Testis (tissue), 3 donors: ENCODE results near the gene PTCH1. TPM values are rescaled to one million over a fixed set of nuclear protein-coding genes. Genes with fewer than 3 reads are reported as not detected.

Experiments used
- DNase-seq: peaks from one replicate; pipeline ENCODE4 v3.0.0-alpha.2; 2019
- H3K27ac ChIP-seq, 2 donors: fragments of 200-600 bp; sonication (generic); one replicate each; pipeline ENCODE4 v1.5.1; 2019
- H3K27me3 ChIP-seq: fragments of 200-600 bp; sonication (generic); one replicate; pipeline ENCODE4 v1.5.1; 2019
- H3K36me3 ChIP-seq: fragments of 200-600 bp; sonication (generic); one replicate; pipeline ENCODE4 v1.5.1; 2017; ENCODE audit warnings: low read depth; ENCODE audit errors: missing control alignments
- H3K4me1 ChIP-seq: fragments of 200-600 bp; sonication (generic); one replicate; pipeline ENCODE4 v1.5.1; 2019
- H3K4me3 ChIP-seq, 2 donors: fragments of 200-600 bp; sonication (generic); one replicate each; pipeline ENCODE4 v1.5.1; 2017 to 2019
- H3K9me3 ChIP-seq: fragments of 200-600 bp; sonication (generic); one replicate; pipeline ENCODE4 v1.5.1; 2017
- CTCF ChIP-seq, 3 experiments: fragments of 450-650 bp in 2 of 3; fragments of 200-600 bp in 1 of 3; sonication (generic) in 1 of 3; IDR thresholded peaks; one replicate each; pipeline ENCODE4 v1.5.1; 2016 to 2019; ENCODE audit warnings: antibody characterized with exemption in 3 of 3, mild to moderate bottlenecking in 2 of 3, moderate library complexity in 1 of 3
- POLR2A ChIP-seq: fragments of 450-650 bp; IDR thresholded peaks from one replicate; pipeline ENCODE4 v1.6.1; 2017; ENCODE audit warnings: antibody characterized with exemption, mild to moderate bottlenecking, moderate library complexity
- WGBS, 2 donors: methylation state at CpG; one replicate each; pipeline ENCODE4 v1.1.5; 2018; 5-methylcytosine and 5-hydroxymethylcytosine counted together
- intact Hi-C: fragments of 100-400 bp; cut with DNase I; formaldehyde crosslinking; loops from one replicate; pipeline ENCODE4 v1.15.1; 2023; ENCODE audit warnings: low total_unique reads
- polyA plus RNA-seq: library from polyadenylated mRNA; stranded (reverse); fragments of 350-450 nt; fragmentation: Illumina TruSeq; extraction: RNeasy Lipid Tissue Mini Kit (QIAGEN cat#74804); gene quantifications from one replicate; pipeline ENCODE4 v1.2.3, GENCODE V29; 2014; ENCODE audit warnings: low read depth, low replicate concordance; ENCODE audit not compliant: insufficient read depth
- total RNA-seq, 2 donors: library from RNA; depleted of rRNA; stranded (reverse); fragments of >200 nt; gene quantifications; one replicate each; pipeline ENCODE4 v1.2.3, GENCODE V29; 2016

Gene PTCH1
- total and polyA plus RNA-seq, 3 donors from 2014 or later = 51.1 to 127 (median 93.5) TPM

- Histone ChIP-seq H3K4me1 (no peaks in the 10 kb centered on the region), H3K4me3 (no peak overlapping the region), H3K36me3 (no peaks in the 10 kb centered on the region), H3K27ac (no peak overlapping the region), H3K27me3 (no peaks in the 10 kb centered on the region), H3K9me3 (no peaks in the 10 kb centered on the region)
- intact Hi-C loops = no loop called here
- no peak for DNase-seq
- WGBS, 2 donors = 94 to 97% methylated on average over 2 of the region's 2 CpGs
- TF ChIP-seq POLR2A = no peak
- TF ChIP-seq CTCF (IDR thresholded peaks at IDR 0.05) = no peak
These were observed 101.6 kb downstream of the PTCH1 start for GRCh38 chr9:95415158-95415557.

DNA sequence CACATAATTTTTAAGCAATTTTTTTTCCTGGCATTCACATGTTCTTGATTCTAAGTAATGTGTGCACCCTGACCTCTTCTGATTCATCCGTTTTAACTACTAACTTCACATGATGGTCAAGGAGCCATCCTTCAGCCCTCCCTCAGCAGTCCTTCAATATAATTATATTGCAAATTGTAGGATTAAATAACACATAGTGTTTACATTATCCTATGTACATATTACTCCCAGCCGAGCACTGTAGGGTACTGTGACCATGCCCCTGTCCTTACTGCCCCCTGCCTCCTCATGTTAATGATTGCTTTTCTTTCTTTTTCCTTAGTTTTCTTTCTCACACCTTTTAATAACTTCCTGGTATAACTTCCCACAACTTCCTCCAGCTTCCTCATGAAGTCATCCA lies 103.0 kb downstream of the PTCH1 start:
- H3K36me3 ChIP-seq = no peaks in the 10 kb centered on the region
- H3K4me3 ChIP-seq = no peak overlapping the region
- H3K27me3 ChIP-seq = no peaks in the 10 kb centered on the region
- no peaks in the 10 kb centered on the region for H3K9me3 ChIP-seq
- H3K27ac ChIP-seq = no peak overlapping the region
- DNase-seq = no peak
- no peaks in the 10 kb centered on the region for H3K4me1 ChIP-seq
- TF ChIP-seq CTCF (IDR thresholded peaks at IDR 0.05) (no peak), POLR2A (no peak)
- 88 to 94% methylated on average over 2 of the region's 2 CpGs for WGBS, 2 donors
- intact Hi-C loops = no loop called here

DNA sequence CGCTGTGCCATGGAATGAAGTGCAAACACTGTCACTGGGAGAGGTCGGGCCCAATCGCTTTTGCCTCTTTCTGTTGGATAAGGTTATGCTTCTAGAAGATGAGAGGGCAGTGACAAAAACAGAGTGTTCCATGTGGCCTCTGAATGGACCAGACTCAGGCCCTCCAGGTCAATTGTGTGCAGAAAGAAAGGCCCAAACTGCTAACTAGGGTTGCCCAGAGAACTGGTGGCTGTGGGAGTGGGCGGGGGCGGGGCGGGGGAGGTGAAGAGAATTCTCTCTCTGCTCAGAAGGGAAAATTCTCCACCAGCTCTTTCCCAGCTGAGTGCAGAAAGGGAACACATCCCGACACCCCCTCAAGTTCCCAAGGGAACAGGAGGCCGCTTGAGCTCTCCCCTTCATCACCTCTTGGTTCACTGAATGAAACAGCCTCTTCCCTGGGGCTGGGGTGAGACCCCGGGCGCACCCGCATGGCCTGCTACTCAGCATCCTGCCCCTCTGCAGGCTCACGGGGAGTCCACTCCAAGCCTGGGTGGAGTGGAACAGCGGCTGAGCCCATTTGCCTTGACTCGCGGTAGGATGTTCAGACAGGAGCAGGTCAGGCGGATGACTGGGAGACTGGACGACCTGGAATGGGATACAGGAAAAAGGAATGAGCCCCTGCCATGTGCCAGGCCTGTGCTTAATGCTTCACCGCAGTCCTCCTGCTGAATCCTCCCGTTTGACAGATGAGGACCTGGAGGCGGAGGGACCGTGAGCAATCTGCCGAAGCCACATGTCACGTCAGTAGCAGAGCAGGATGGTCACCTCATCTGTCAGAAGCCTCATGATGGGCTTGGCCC lies 105.5 kb downstream of the PTCH1 start:
- intact Hi-C loops = no loop called here
- H3K9me3 ChIP-seq = no peaks in the 10 kb centered on the region
- H3K27ac ChIP-seq = no peak overlapping the region
- H3K4me3 ChIP-seq = no peak overlapping the region
- TF ChIP-seq POLR2A = no peak
- TF ChIP-seq CTCF (IDR thresholded peaks at IDR 0.05) = no peak
- H3K36me3 ChIP-seq = no peaks in the 10 kb centered on the region
- no peaks in the 10 kb centered on the region for H3K4me1 ChIP-seq
- no peaks in the 10 kb centered on the region for H3K27me3 ChIP-seq
- WGBS, 2 donors = 89 to 91% methylated on average over 19 to 23 of the region's 23 CpGs
- DNase-seq = no peak

- intact Hi-C loops = no loop called here
- Histone ChIP-seq H3K27ac (no peak overlapping the region), H3K4me3 (no peak overlapping the region), H3K9me3 (no peaks in the 10 kb centered on the region), H3K27me3 (no peaks in the 10 kb centered on the region), H3K4me1 (no peaks in the 10 kb centered on the region), H3K36me3 (no peaks in the 10 kb centered on the region)
- WGBS, 2 donors = 76% methylated on average over 6 of the region's 6 CpGs
- no peak for TF ChIP-seq CTCF (IDR thresholded peaks at IDR 0.05)
- TF ChIP-seq POLR2A = no peak
- DNase-seq = no peak
These were observed 106.9 kb downstream of the PTCH1 start for GRCh38 chr9:95409650-95410426.
